Progenitor cell of endocrine pancreas (in vitro differentiated cells): ENCODE data around the gene GNB1L. TPM values are rescaled to one million over a fixed set of nuclear protein-coding genes. Genes with fewer than 3 reads are reported as not detected.

ENCODE experiments used
- DNase-seq: peaks from one replicate; pipeline ENCODE4 v3.0.0; 2021; ENCODE audit warnings: low spot score; ENCODE audit not compliant: unreplicated experiment
- H3K27ac Mint-ChIP-seq: 2 replicates; pipeline ENCODE4 v1.8.0; 2021; ENCODE audit warnings: mild to moderate bottlenecking, moderate library complexity, mixed read lengths
- H3K27me3 Mint-ChIP-seq: 2 replicates; pipeline ENCODE4 v1.8.0; 2021; ENCODE audit warnings: mixed read lengths
- H3K36me3 Mint-ChIP-seq: 2 replicates; pipeline ENCODE4 v1.8.0; 2022; ENCODE audit warnings: mixed read lengths; ENCODE audit not compliant: insufficient read depth
- H3K4me1 Mint-ChIP-seq: 2 replicates; pipeline ENCODE4 v1.8.0; 2021; ENCODE audit warnings: low read depth, mixed read lengths
- H3K4me3 Mint-ChIP-seq: 2 replicates; pipeline ENCODE4 v1.8.0; 2021; ENCODE audit warnings: low read depth, mild to moderate bottlenecking, moderate library complexity, mixed read lengths
- H3K9me3 Mint-ChIP-seq: 2 replicates; pipeline ENCODE4 v1.8.0; 2021; ENCODE audit warnings: low read depth, mixed read lengths
- total RNA-seq: library from RNA; stranded (reverse); gene quantifications from 2 replicates; pipeline ENCODE4 v1.2.1, GENCODE V29; 2021
- TF ChIP-seq, protein P1 (sequence below): fragments of 200-600 bp; sonication (generic); IDR thresholded peaks from one replicate; pipeline ENCODE4 v1.5.0; 2021; ENCODE audit warnings: antibody characterized with exemption, mild to moderate bottlenecking; ENCODE audit not compliant: unreplicated experiment

The GNB1L gene
- total RNA-seq, 1 donor from 2014 or later = 9.9 TPM

DNA sequence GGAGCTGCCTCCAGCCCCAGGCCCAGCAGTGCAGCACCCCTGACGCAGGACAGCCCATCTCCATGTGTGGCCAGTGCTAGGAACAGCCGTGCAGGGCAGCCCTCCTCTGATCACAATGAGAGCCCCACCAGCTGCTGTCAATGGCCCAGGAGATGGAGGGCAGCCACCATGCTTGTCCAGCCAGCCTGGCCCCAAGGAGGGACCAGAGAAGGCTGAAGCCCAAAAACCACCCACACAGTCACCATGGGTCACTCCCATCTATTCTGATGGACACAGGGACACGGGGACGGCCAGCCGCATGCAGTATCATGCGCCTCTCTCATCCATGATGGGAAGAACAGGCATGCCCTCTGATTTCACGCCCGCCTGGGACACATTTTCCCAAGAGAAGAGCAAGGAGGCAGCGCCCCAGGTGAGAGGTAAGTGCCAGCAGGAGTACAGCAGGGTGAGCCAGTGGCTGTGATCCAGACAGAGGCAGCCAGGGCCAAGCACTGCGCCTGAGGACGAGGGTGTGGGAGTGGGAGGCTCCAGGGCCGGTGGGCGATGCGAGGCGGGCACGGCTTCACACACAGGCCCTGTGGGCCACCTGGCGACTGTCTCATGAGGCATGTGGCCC is 33.6 kb upstream of the GNB1L start:
- Mint-ChIP-seq H3K4me1 (peaks cover 11% of the 10 kb centered on the region), H3K4me3 (no peak overlapping the region), H3K27ac (no peak overlapping the region), H3K9me3 (no peaks in the 10 kb centered on the region), H3K27me3 (peaks cover 21% of the 10 kb centered on the region), H3K36me3 (no peaks in the 10 kb centered on the region)
- TF ChIP-seq, protein P1, sequence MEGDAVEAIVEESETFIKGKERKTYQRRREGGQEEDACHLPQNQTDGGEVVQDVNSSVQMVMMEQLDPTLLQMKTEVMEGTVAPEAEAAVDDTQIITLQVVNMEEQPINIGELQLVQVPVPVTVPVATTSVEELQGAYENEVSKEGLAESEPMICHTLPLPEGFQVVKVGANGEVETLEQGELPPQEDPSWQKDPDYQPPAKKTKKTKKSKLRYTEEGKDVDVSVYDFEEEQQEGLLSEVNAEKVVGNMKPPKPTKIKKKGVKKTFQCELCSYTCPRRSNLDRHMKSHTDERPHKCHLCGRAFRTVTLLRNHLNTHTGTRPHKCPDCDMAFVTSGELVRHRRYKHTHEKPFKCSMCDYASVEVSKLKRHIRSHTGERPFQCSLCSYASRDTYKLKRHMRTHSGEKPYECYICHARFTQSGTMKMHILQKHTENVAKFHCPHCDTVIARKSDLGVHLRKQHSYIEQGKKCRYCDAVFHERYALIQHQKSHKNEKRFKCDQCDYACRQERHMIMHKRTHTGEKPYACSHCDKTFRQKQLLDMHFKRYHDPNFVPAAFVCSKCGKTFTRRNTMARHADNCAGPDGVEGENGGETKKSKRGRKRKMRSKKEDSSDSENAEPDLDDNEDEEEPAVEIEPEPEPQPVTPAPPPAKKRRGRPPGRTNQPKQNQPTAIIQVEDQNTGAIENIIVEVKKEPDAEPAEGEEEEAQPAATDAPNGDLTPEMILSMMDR = no peak
- no peak for DNase-seq

DNA sequence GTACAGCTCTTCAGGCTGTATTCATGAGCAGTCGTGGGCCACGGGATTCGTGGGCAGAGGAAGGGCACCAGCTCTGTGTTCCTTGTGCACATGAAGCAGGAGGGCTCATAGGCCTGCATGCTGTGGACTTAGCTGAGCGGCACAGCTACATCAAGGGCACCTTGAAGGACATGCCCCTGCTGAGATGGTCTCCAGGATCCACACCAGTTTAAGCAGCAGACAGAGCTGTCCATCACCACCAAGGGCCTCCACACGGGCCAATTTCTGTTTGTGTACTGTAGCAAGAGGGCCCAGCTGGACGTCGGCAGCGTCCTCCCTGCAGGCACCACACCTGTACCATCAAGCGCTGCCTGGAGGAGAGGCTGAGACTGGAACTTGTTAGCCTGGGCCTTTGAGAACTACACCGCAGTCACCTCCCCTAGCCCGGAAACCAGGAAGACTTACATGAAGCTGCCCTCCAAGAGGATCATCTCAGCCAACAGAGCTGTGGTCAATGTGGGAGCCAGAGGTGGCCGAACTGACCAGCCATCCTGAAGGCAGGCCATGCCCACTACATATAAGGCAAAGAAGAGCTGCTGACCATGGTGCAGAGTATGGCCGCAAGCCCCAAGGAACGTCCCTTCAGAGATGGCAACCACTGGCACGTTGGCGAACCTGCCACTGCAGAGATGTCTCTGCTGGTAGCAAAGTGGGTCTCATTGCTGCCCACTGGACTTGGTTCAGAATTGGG is 32.7 kb upstream of the GNB1L start:
- TF ChIP-seq, protein P1 = no peak
- Mint-ChIP-seq H3K4me3 (no peak overlapping the region), H3K4me1 (peaks cover 10% of the 10 kb centered on the region), H3K27ac (no peak overlapping the region), H3K9me3 (no peaks in the 10 kb centered on the region), H3K27me3 (peaks cover 18% of the 10 kb centered on the region), H3K36me3 (no peaks in the 10 kb centered on the region)
- DNase-seq = no peak

DNA sequence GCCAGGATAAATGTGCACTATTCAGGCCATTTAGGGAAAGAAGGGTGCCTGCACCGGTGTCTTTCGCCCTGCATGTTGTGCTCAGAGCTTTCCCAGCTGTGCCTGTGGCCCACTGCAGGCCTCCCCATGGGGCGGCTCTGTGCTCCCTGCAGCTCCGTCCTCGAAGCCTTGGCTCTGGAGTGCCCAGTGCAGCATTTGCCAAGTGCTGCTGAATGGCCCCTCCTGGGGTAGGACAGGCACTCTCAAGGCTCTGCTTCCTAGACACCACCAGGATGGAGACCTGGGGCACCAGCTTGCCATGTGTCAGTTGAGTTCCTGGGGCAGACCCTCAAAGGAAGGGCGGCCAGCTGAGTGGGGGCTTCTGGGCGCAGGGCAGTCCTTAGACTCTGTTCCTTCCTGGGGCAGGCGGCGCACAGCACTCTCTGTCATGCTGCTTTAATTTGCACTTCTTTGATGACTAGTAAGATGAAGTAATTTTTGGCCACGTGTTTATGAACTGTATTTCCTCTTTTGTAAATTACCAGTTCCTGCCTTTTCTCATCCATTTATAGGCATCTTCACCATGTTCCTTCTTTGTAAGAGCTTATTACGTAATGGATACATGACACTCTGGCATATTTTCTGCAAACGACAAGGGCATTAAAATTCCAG is 32.1 kb upstream of the GNB1L start:
- Mint-ChIP-seq H3K4me1 (peaks cover 5% of the 10 kb centered on the region), H3K4me3 (no peak overlapping the region), H3K27ac (no peak overlapping the region), H3K36me3 (no peaks in the 10 kb centered on the region), H3K27me3 (peaks cover 20% of the 10 kb centered on the region), H3K9me3 (no peaks in the 10 kb centered on the region)
- TF ChIP-seq, protein P1 = no peak
- no peak for DNase-seq

DNA sequence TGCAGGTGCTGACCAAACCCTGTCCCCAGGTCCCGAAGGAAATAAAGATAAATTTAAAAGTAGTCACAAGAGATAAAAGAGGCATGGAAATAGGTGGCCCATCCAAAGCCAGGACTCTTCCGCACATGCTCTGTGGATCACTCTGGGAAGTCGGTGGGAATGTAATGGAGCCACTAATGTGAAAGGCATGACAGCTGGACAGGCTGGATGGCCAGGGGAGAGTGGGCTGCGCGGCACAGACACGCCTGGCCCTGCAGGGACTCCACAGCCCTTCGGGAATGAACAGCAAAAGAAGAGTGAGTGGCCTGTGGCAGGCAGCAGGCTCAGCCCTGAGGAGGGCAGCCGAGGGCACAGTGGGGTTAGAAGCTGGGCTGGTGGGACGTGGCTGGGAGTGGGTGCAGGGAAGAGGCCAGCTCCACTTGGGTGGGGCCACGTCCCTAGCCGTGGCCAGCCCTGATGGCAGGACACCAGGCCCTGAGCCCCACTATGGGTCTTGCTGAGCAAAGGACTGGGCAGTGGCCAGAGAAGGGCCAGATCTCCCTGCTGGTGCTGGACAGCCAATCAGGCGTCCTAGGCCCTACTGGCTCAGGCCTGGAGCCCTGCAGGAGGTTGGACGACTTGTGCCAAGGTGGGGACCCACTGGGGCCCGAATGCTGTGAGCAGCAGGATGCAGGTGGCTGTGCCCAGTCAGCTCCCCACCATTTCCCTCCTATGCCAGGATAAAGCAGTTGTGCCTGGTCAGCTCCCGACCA is 31.3 kb upstream of the GNB1L start:
- Mint-ChIP-seq H3K9me3 (no peaks in the 10 kb centered on the region), H3K27ac (no peak overlapping the region), H3K4me3 (no peak overlapping the region), H3K4me1 (peaks cover 9% of the 10 kb centered on the region), H3K27me3 (peaks cover 20% of the 10 kb centered on the region), H3K36me3 (no peaks in the 10 kb centered on the region)
- DNase-seq = no peak
- TF ChIP-seq, protein P1 = no peak
